Activated CD4-positive, CD25-positive, alpha-beta regulatory T cell treated with anti-CD3 and anti-CD28 coated beads, Interleukin-2, amount 50 U/mL, for 16 hours (primary cell): ENCODE data around the gene CCDC17.
A peak's percentile ranks its signal among the peaks of the same experiment; 100 is the strongest.

Source experiments
- DNase-seq: peaks from one replicate; pipeline ENCODE4 v3.0.0-alpha.2; 2020; ENCODE audit warnings: low read depth, low spot score

CCDC17 gene

GRCh38 chr1:45583666-45584350 is 40.0 kb downstream of the CCDC17 start, which contains the start of gene NASP:
Gene NASP (plus strand): TSS chr1:45584041. CDS start chr1:45584147, 106 bp downstream.
- DNase-seq: peak; percentile 88

- peak; percentile 82 for DNase-seq
Observed at GRCh38 chr1:45583264-45583665, 40.6 kb downstream of the CCDC17 start.

GRCh38 chr1:45574105-45574626 is 49.7 kb downstream of the CCDC17 start:
- DNase-seq: no peak

- DNase-seq: no peak
Observed at GRCh38 chr1:45573231-45573804, 50.5 kb downstream of the CCDC17 start.

- DNase-seq: no peak
Observed at GRCh38 chr1:45570631-45571030, 53.2 kb downstream of the CCDC17 start.
